Activated CD8-positive, alpha-beta memory T cell treated with anti-CD3 and anti-CD28 coated beads for 36 hours (primary cell): ENCODE measurements around the gene LILRB2. TPM values are rescaled to one million over a fixed set of nuclear protein-coding genes. Genes with fewer than 3 reads are reported as not detected.
"Not testable (repeated sequence)": the region's sequence is repeated elsewhere in the genome, so short reads cannot be mapped to it uniquely, and the experiment has no call there.

ENCODE experiments used
- CTCF ChIA-PET: fragments of 350-600 bp; sonication (Branson Sonifier 250); formaldehyde crosslinking; loops from one replicate; lab custom pipeline; 2021; ENCODE audit warnings: antibody characterized with exemption; lab: Charles Lee
- POLR2A ChIA-PET: fragments of 350-600 bp; sonication (Branson Sonifier 250); formaldehyde crosslinking; loops from one replicate; lab custom pipeline; 2021; ENCODE audit warnings: antibody characterized with exemption; lab: Charles Lee
- total RNA-seq, 2 experiments: library from RNA; stranded (reverse); gene quantifications; one replicate each; pipeline ENCODE4 v1.2.3, GENCODE V29; 2021

Gene LILRB2
- total RNA-seq, 2 experiments from 2014 or later: not detected

DNA sequence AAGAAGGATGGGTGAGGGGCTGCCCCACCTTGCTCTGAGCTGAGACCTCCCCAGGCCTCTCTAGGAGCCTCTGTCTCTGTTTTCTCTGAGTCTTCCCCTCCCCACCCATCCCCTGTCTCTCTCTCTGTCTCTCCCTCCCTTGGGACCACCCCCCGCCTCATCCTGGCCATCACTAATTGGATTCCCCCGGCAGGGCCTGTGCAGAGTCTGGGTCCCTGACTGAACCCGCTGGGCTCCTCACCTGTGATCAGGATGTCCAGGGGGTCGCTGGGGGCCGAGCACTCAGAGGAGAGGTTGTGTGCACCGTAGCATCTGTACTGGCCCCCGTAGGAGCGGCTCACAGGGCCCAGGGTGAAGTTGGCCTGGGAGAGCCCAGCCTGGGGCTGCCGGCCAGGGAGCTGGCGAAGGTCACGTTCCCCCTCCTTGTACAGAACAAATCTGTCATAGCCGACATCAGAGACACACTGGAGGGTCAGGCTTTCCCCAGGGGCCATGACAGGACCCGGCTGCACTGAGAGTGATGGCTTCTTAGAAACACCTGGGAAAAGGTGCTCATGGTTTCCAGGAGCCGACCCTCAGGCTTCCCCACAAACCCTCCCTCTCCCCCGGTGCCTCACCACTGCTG, 2.2 kb downstream of the LILRB2 start:
- CTCF ChIA-PET: interaction anchor here (1.1 kb wide), 1 partner anchor 13 kb away, joined by 3 read pairs; no protein-coding TSS in a partner anchor
- POLR2A ChIA-PET: not testable (repeated sequence)

DNA sequence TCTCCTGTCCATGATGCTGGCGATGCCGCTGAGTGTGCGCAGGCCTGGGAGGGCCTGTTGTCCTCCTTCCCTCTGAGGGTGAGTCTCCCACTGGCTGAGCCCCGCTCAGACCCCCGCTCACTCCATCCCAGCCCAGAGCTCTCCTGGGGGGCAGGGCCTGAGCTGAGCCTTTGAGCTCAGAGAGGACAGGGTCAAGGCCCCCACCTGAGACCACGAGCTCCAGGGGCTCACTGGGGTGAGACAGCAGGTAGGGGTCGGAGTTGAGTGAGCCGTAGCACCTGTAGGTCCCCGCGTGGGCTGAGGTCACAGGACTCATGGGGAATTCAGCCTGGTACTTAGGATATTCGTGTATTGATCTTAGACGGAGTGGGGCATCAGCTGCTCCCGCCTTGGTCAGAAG, 2.9 kb downstream of the LILRB2 start:
- POLR2A ChIA-PET: not testable (repeated sequence)
- CTCF ChIA-PET: interaction anchor here (1.1 kb wide), 1 partner anchor 12 kb away, joined by 3 read pairs; no protein-coding TSS in a partner anchor

DNA sequence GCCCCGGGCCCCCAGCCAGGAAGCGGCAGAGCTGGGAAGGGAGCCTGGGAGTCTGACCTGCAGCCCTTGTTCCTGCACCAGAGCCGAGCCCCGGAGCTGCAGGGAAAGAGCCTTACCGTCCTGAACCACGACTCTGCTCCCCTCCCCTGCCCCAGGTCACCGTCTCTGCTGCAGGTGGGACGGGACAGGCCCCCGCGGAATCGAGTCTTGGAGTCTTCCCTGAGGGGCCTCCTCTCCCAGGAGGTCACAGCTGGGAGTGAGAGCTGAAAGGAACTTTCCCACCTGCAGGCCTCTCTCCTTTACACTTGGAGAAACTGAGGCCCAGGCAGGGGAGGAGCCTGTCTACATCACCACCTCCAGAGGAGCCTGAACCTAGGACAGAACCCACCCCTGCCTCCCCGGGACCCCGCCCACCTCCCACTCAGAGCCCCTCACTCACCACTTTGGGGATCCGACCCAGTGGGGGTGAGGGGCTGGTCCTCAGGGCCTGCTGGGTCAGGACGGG, 3.7 kb downstream of the LILRB2 start:
- POLR2A ChIA-PET, CTCF ChIA-PET: not testable (repeated sequence)

DNA sequence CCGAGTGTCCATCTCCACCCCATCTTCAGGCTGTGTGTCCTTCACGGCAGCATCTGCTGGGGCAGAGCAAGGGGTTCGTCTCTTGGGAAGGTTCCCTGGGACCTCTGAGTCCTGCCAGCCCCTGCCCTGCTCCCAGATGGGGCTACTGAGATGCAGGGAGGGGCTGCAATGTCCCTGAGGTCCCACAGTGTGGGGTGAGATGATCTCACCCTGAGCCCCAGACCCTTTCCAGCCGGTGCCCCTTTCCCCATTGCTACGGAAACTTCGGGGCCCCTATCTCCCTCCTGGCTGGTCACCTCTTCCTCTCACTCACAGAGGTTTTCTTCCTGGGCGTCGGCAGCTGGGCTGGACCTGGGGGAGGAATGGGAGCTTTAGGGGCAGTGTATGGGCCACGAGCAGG, 5.0 kb downstream of the LILRB2 start:
- ChIA-PET POLR2A (no interaction called here), CTCF (no interaction called here)

DNA sequence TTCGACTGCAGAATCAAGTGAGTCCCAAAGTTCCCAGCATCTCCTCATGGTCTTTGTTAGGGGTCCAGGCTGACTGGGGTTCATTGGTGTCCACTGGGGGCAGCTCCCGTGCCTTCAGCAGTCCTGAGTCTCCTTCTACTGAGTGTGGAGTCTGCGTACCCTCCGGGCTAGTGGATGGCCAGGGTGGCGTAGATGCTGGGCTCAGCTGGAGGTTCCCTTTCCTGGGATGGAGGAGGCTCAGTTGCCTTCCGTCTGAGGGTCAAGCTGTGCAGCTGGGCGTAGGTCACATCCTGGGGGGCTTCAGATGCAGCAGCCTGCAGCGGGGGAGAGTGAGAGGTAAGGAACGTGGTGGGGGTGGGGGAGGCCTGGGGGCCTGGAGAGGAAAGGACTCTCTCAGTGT, 6.4 kb downstream of the LILRB2 start:
- CTCF ChIA-PET: not testable (repeated sequence)

DNA sequence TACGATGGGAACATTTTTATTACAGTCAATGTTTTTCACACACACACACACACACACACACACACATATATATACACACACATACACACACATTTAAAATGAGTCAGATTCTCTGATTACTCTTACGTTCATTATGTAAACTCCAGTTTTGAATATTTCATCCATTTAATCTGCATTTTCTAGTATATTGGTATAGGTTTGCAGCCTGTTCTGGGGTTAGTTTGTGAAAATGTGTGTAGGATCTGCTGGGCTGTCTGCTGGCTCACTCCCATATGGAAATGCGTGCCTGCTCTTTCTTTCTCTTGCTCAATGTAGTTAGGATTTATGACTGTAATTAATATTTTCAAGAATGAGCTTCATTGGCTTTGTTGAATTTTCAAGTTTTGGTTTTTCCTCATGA, 7.1 kb downstream of the LILRB2 start:
- POLR2A ChIA-PET: no interaction called here
- CTCF ChIA-PET: no interaction called here

More for the DNA sequence above, 6.4 kb downstream of the LILRB2 start:
- POLR2A ChIA-PET: not testable (repeated sequence)

DNA sequence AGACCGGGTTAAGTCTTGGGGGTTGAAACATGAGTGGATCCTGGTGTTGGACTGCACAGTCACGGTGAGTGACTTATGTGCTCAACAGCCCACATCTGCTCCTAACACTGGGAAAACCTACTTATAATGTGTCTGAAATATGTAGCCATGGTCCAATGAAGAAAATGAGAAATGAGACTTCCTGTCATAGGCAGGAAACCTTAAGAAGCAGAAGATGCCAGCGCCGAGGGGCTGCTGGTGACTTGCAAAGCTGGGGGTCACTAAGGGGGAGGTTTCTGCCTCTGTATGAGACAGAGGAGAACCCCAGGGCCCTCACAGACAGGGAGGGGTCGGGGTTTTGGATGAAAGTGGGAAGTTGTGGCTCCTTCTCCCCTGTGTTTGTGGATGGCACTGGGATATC, 8.7 kb downstream of the LILRB2 start:
- CTCF ChIA-PET, POLR2A ChIA-PET: not testable (repeated sequence)

DNA sequence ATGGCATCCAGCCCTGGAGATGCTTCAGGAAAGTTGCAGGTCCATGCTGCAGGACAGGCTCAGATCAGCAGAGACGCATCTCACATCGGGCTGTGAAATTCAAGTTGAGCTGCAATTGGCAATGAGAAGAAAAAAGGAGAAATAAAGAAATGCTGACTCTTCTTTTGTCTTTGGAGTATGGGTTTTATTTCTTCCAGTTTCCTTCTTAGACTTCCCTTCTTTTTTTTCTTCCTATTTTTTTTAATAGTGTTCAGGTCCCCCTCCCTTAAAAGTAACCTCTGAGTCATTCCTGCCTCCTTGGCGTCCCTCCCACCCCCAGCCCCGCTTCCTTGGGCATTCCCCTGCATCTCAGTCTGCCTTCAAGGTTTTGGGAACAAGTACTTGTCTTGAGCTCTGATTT, 9.3 kb downstream of the LILRB2 start:
- POLR2A ChIA-PET, CTCF ChIA-PET: not testable (repeated sequence)

DNA sequence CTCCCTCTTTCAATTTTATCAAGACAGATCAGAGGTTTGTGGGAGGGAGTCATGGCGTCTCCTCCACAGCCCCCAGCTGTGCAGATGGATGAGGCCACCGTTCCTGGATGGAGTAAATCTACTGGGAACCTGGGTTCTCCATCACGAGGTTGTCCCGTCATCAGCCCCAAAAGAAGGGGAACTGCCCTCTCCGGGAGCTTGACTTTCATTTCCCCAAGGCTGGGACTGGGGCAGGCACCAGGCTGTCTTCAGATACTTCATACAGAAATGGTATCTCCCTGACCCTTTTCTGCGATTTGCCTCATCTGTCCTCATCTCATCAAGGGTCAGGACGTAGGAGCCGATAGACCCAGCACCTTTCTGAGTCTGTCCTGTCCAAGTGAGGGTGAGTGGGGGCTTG, 9.8 kb downstream of the LILRB2 start:
- POLR2A ChIA-PET: no interaction called here

DNA sequence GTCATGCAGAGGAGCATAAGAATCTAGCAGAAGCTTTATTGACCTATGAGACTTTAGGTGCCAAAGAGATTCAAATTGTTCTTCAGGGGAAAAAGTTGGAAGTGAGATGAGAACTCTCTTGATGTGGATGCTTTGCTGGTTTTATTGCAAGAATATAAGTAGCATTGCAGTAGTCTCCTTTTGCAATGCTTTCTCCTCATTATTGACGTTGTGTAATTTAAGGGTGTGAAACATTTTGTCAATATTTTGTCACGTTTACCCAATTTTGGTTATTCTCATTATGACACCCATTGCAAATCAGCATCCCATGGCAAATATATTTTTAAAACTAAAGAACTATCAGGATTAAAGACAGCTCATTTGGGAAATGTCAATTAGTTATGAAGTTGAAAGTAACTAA, 12.0 kb downstream of the LILRB2 start:
- CTCF ChIA-PET: interaction anchor here (1.0 kb wide), 1 partner anchor 122 kb away, joined by 3 read pairs; no protein-coding TSS in a partner anchor

More for the DNA sequence above, 9.8 kb downstream of the LILRB2 start:
- CTCF ChIA-PET: no interaction called here

DNA sequence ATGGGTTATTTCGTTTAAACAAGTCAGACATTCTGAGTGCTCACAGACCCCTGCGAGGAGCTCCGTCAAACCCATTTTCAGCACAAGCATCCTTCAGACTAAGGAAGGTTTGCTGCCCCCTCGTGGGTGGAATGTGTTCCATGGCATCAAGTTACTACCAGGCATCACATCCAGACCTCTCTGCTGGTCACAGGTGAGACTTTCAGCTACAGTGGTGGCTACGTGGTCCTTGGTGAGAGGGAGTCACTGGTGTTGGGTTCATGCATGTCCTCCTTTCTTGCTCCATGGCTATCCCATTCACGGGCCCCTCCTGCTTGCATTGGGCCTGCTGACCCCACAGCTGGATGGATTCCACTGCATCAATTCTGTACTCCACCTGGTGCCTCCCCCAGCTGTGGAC, 14.8 kb downstream of the LILRB2 start:
- POLR2A ChIA-PET: no interaction called here
- CTCF ChIA-PET: interaction anchor here (0.6 to 1.5 kb wide), 20 partner anchors 9 to 681 kb away, joined by 3 to 8 read pairs (median 3); partner anchors contain the start of genes LILRB5 and NLRP7

More for the DNA sequence above, 12.0 kb downstream of the LILRB2 start:
- POLR2A ChIA-PET: no interaction called here

DNA sequence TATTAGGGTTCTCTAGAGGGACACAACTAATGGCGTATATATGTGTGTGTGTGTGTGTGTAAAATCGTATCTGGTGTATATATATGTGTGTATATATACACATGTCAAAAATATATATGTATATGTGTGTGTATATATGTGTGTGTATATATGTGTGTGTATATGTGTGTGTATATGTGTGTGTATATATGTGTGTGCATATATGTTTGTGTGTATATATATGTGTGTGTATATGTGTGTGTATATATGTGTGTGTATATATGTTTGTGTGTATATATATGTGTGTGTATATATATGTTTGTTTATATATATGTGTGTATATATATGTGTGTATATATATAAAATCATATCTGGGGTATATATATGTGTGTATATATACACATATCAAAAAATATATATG, 18.4 kb downstream of the LILRB2 start:
- ChIA-PET POLR2A (no interaction called here), CTCF (no interaction called here)

DNA sequence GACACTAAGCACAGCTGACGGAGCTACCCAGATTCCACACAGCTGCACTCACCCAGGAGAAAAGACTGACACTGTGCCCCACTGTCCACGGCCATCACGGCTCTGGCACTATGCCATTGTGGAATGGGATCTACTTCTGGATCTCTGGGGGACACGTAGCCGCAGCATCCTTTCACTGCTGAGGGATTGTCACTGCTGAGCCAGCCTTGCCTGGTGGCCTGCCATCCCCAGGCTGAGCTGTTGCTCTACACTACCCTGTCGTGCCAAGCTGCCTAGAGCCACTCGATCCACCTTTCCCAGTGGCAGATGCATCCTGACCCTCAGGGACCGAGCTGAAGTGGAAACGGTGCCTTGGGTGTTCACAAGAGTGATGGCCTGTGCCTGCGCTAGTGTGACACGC, 18.8 kb downstream of the LILRB2 start:
- POLR2A ChIA-PET: no interaction called here

DNA sequence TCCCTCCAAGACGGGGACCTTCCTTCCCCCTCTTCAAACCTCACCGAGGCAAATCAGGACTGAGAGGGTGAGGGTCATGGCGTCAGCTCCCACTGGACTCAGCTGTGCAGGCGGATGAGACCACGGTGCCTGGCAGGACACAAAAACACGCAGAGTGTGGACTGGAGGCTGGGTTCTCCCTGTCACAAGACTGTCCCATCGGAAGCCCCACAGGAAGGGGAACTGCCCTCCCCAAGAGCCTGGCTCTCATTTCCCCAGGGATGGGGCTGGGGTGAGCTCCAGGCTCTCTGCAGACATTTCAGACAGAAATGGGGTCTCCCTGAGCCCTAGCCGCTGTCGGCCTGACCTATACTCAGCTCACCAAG, 23.8 kb downstream of the LILRB2 start, which contains the start of gene LILRB5:
Gene LILRB5 (minus strand): TSS at position 158 of the 365 bp plus-strand sequence. CDS start 80 bp downstream, at position 78.
- CTCF ChIA-PET: interaction anchor here (0.8 to 2.3 kb wide), 2 partner anchors 9 to 121 kb away, joined by 3 to 8 read pairs; no protein-coding TSS in a partner anchor
- POLR2A ChIA-PET: no interaction called here

More for the DNA sequence above, 18.8 kb downstream of the LILRB2 start:
- CTCF ChIA-PET: no interaction called here

DNA sequence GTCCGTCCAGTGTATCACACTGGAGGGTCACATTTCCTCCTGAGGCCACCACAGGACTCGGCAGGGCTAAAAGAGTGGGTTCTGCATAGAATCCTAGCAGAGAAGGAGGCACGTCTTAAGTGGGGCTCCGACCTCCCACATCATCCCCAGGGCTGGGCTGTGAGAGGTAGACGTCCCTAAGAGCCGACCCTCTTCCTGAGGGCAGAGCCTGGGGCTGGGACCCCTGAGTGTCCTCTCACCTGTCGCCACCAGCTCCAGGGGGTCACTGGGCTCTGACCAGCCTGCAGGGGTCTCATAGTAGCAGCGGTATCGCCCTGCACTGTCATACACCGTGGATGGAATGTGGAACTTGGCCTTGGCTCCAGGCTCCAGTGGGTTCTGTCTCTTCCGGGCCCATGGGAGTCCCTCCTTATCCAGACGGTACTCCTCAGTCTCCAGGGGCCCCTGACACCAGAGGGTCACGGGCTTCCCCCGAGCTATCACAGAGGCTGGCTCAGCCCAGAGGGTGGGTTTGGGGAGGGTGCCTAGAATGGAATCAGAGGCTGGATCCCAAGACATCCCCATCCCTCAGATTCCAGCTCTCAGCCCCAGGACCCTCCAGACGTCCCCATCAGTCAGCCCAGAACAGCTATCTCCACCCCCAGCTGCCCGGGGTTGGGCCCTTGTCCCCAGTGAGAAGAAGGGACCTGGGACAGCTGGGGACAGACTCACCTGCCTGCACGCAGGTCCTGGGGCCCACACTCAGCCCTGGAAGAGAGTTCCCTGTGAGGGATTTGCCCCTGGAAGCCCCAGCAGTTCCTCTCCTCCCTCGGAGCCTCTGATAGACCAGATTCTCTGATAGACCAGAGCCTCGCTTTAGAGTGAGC, 24.4 kb downstream of the LILRB2 start:
- POLR2A ChIA-PET: no interaction called here

DNA sequence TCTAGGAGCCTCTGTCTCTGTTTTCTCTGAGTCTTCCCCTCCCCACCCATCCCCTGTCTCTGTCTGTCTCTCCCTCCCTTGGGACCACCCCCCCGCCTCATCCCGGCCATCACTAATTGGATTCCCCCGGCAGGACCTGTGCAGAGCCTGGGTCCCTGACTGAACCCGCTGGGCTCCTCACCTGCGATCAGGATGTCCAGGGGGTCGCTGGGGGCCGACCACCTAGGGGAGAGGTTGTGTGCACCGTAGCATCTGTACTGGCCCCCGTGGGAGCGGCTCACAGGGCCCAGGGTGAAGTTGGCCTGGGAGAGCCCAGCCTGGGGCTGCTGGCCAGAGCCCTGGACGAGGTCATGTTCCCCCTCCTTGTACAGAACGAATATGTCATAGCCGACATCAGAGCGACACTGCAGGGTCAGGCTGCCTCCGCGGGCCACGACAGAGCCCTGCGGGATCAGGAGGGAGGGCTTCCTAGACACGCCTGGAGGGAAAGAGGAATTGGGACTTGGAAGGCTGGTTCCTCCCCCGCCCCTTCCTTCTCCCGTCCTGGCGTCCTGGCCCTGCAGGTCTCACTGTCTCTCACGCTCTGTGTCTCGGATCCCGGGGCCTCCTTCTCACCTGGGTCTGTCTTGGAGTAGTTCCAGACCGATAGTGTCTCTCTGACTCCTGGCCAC, 25.7 kb downstream of the LILRB2 start:
- ChIA-PET POLR2A (no interaction called here), CTCF (no interaction called here)

More for the DNA sequence above, 24.4 kb downstream of the LILRB2 start:
- CTCF ChIA-PET: interaction anchor here (0.8 to 2.3 kb wide), 2 partner anchors 10 to 122 kb away, joined by 3 to 8 read pairs; no protein-coding TSS in a partner anchor

DNA sequence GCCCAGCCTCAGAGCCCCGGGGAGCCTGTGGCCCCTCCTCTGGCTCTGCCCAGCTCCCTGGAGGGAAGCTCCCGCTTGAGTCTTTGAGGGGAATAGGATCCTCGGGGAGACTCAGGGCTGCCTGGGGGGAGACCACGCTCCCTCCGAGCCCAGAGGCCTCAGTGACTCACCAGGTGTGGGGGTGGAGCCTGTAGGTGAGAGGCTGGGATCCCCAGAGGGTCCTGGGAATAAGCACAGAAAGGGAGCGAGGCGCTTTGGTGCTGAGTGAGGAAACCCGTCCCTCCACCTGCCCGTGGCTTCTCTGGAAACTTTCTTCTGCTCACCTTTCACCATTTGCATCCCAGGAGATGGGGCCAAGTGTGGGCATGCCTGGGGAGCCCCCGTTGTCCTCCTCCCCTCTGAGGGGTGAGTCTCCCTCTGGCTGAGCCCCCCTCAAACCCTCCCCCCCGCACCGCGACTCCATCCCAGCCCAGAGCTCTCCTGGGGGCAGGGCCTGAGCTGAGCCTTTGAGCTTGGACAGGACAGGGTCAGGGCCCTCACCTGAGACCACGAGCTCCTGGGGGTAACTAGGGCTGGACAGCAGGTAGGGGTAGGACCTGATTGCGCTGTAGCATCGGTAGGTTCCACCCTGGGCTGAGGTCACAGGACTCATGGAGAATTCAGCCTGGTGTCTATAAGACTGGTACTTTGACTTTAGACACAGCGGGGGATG, 26.6 kb downstream of the LILRB2 start:
- ChIA-PET POLR2A (no interaction called here), CTCF (interaction anchor here (1.1 kb wide), 1 partner anchor 12 kb away, joined by 4 read pairs; no protein-coding TSS in a partner anchor)

DNA sequence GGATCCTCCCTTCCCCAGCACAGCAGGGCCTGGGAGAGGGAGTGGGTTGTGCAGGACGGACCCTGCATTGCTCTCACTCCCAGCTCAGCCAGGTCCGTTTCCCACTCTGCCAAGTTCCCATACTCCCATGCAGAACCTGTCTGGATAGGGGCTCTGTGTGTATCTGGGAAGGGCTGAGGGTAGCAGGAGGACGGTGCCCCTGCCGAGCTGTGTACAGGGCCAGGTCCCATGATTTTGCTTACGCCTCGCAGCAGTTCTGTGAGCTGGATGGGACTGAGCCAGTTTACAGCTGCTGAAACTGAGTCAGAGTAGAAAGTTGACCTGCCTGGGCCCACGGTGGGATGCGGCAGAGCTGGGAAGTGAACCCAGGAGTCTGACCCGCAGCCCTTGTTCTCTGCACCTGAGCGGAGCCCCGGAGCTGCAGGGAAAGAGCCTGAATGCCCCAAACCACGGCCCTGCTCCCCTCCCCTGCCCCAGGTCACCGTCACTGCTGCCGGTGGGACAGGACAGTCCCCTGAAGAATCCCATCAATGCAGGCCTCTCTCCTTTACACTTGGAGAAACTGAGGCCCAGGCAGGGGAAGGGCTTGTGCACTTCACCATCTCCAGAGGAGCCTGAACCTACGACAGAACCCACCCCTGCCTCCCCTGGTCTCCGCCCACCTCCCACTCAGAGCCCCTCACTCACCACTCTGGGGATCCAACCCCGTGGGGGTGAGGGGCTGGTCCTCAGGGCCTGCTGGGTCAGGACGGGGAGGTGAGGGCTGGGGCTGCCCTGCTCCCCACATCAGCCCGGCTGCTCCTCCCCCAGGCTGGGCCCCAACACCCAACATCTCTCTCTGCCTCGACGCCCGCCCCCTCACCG, 27.3 kb downstream of the LILRB2 start:
- CTCF ChIA-PET: interaction anchor here (1.1 kb wide), 1 partner anchor 13 kb away, joined by 4 read pairs; no protein-coding TSS in a partner anchor
- POLR2A ChIA-PET: no interaction called here
